HepG2 (cell line): ENCODE data around the gene RCAN2.

Source experiments
- AGO1 ChIP-seq: fragments of 200-400 bp; formaldehyde crosslinking; IDR thresholded peaks from 2 replicates; pipeline ENCODE4 v1.6.1; 2017; ENCODE audit warnings: mild to moderate bottlenecking, low read depth, low read length, moderate library complexity; ENCODE audit not compliant: poor library complexity, severe bottlenecking
- CHD2 ChIP-seq: IDR thresholded peaks from 2 replicates; pipeline ENCODE4 v1.6.1; 2011; ENCODE audit warnings: low read depth, low read length, improper control_type of control experiment
- CREB1 ChIP-seq, 2 experiments: fragments of 450-650 bp in 1 of 2; IDR thresholded peaks; 2 replicates each; pipeline ENCODE4 v1.6.1; 2016 to 2017; ENCODE audit warnings: control low read depth in 1 of 2, mild to moderate bottlenecking in 1 of 2, missing compliant biosample characterization in 1 of 2, missing genetic modification characterization in 1 of 2
- KLF6 ChIP-seq: IDR thresholded peaks from 2 replicates; pipeline ENCODE4 v1.8.0; 2016; ENCODE audit warnings: missing biosample characterization, missing genetic modification reagents
- MIER3 ChIP-seq: IDR thresholded peaks from 2 replicates; pipeline ENCODE4 v1.6.1; 2016; ENCODE audit warnings: missing compliant biosample characterization, borderline replicate concordance
- RXRA ChIP-seq: sonication (generic); formaldehyde crosslinking; IDR thresholded peaks from 2 replicates; pipeline ENCODE4 v1.5.1; 2020; ENCODE audit warnings: missing genetic modification reagents
- TEAD2 ChIP-seq: sonication (generic); formaldehyde crosslinking; IDR thresholded peaks from 2 replicates; pipeline ENCODE4 v1.9.0; 2021; ENCODE audit warnings: missing genetic modification reagents
- THAP11 ChIP-seq: IDR thresholded peaks from 2 replicates; pipeline ENCODE4 v1.6.1; 2016; ENCODE audit warnings: missing biosample characterization, missing genetic modification reagents
- ZNF264 ChIP-seq: sonication (generic); formaldehyde crosslinking; IDR thresholded peaks from 2 replicates; pipeline ENCODE4 v1.4.0; 2020; ENCODE audit warnings: missing genetic modification reagents
- ZNF317 ChIP-seq: sonication (generic); formaldehyde crosslinking; IDR thresholded peaks from 2 replicates; pipeline ENCODE4 v1.5.0; 2020; ENCODE audit warnings: mild to moderate bottlenecking, missing genetic modification reagents
- TF ChIP-seq, protein P1 (sequence below): sonication (generic); formaldehyde crosslinking; IDR thresholded peaks from 2 replicates; pipeline ENCODE4 v1.4.0; 2020; ENCODE audit warnings: mild to moderate bottlenecking, missing genetic modification reagents
- TF ChIP-seq, protein P2 (sequence below), 2 experiments: sonication (generic) in 1 of 2; formaldehyde crosslinking in 1 of 2; IDR thresholded peaks; 2 replicates each; pipeline versions ENCODE4 v1.5.1 to v1.6.1; 2011 to 2020; ENCODE audit warnings: borderline replicate concordance in 1 of 2, low read depth in 1 of 2, low read length in 1 of 2, mild to moderate bottlenecking in 1 of 2, missing genetic modification reagents in 1 of 2, moderate library complexity in 1 of 2
- TF ChIP-seq, protein P3 (sequence below): IDR thresholded peaks from 2 replicates; pipeline ENCODE4 v1.6.1; 2016
- TF ChIP-seq, protein P4 (sequence below): IDR thresholded peaks from 2 replicates; pipeline ENCODE4 v1.6.1; 2016; ENCODE audit warnings: mild to moderate bottlenecking, missing biosample characterization, missing genetic modification reagents

- no peak for TF ChIP-seq RXRA (CRISPR knock-in tag)
- TF ChIP-seq, protein P1, sequence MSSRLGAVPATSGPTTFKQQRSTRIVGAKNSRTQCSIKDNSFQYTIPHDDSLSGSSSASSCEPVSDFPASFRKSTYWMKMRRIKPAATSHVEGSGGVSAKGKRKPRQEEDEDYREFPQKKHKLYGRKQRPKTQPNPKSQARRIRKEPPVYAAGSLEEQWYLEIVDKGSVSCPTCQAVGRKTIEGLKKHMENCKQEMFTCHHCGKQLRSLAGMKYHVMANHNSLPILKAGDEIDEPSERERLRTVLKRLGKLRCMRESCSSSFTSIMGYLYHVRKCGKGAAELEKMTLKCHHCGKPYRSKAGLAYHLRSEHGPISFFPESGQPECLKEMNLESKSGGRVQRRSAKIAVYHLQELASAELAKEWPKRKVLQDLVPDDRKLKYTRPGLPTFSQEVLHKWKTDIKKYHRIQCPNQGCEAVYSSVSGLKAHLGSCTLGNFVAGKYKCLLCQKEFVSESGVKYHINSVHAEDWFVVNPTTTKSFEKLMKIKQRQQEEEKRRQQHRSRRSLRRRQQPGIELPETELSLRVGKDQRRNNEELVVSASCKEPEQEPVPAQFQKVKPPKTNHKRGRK (CRISPR knock-in tag), result no peak
- no peak for TF ChIP-seq CREB1 (IDR thresholded peaks at IDR 0.05)
- no peak for TF ChIP-seq CREB1 (CRISPR knock-in tag; IDR thresholded peaks at IDR 0.05)
- no peak for TF ChIP-seq MIER3 (CRISPR knock-in tag)
- no peak for TF ChIP-seq KLF6 (CRISPR knock-in tag)
- no peak for TF ChIP-seq TEAD2
- TF ChIP-seq, protein P2, sequence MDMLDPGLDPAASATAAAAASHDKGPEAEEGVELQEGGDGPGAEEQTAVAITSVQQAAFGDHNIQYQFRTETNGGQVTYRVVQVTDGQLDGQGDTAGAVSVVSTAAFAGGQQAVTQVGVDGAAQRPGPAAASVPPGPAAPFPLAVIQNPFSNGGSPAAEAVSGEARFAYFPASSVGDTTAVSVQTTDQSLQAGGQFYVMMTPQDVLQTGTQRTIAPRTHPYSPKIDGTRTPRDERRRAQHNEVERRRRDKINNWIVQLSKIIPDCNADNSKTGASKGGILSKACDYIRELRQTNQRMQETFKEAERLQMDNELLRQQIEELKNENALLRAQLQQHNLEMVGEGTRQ (IDR thresholded peaks at IDR 0.05; ENCODE audit: low read depth, low read length), result no peak
- TF ChIP-seq, protein P2 (CRISPR knock-in tag; IDR thresholded peaks at IDR 0.05; ENCODE audit: borderline replicate concordance), result no peak
- TF ChIP-seq ZNF264 (CRISPR knock-in tag), result no peak
- TF ChIP-seq CHD2, result no peak
- no peak for TF ChIP-seq THAP11 (CRISPR knock-in tag)
- no peak for TF ChIP-seq AGO1
- TF ChIP-seq, protein P3, sequence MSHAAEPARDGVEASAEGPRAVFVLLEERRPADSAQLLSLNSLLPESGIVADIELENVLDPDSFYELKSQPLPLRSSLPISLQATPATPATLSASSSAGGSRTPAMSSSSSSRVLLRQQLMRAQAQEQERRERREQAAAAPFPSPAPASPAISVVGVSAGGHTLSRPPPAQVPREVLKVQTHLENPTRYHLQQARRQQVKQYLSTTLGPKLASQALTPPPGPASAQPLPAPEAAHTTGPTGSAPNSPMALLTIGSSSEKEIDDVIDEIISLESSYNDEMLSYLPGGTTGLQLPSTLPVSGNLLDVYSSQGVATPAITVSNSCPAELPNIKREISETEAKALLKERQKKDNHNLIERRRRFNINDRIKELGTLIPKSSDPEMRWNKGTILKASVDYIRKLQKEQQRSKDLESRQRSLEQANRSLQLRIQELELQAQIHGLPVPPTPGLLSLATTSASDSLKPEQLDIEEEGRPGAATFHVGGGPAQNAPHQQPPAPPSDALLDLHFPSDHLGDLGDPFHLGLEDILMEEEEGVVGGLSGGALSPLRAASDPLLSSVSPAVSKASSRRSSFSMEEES (CRISPR knock-in tag), result no peak
- TF ChIP-seq, protein P4, sequence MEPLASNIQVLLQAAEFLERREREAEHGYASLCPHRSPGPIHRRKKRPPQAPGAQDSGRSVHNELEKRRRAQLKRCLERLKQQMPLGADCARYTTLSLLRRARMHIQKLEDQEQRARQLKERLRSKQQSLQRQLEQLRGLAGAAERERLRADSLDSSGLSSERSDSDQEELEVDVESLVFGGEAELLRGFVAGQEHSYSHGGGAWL (CRISPR knock-in tag), result no peak
- TF ChIP-seq ZNF317 (CRISPR knock-in tag), result no peak
Measured at GRCh38 chr6:46203391-46204177, 287.7 kb downstream of the RCAN2 start.
